GM18508 (cell line): ENCODE results near the gene NFE2L3.
A peak's percentile ranks its signal among the peaks of the same experiment; 100 is the strongest.

ENCODE experiments used
- ATAC-seq: cut with Tn5 transposase; IDR thresholded peaks from one replicate; pipeline ENCODE4 v1.9.1; 2021; ENCODE audit warnings: moderate number of reproducible peaks; ENCODE audit not compliant: insufficient read depth, unreplicated experiment

The NFE2L3 gene

GRCh38 chr7:26197153-26198115 is 45.4 kb downstream of the NFE2L3 start:
- no peak for ATAC-seq

DNA sequence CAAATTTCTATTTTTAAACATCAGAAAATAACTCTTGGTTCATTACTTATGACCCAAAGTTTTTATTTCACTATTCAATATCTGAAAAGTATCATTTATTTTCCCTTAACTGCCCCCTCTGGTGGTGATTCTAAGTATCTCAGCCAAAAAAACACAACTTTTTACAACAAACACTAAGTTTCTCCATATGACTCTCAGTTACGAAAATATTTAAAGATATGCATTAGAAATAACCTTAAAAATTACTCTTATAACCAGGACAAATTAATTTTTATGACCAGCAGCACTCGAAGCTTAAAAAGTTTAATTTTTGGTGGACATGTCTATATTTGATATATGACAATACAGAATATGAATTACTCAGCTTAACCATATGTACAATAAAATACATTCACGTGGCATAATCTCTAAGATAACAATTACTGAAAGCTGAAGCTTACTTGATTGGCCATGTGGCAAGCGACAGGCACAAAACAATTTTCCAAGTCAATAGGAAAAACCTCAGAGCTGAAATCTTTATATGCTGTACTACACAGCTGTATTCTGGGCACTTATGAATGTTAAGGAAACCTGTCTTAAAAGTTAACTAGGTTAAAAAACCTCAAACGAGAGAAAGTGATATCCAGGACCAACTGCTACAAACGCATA is 46.3 kb downstream of the NFE2L3 start:
- ATAC-seq = no peak

DNA sequence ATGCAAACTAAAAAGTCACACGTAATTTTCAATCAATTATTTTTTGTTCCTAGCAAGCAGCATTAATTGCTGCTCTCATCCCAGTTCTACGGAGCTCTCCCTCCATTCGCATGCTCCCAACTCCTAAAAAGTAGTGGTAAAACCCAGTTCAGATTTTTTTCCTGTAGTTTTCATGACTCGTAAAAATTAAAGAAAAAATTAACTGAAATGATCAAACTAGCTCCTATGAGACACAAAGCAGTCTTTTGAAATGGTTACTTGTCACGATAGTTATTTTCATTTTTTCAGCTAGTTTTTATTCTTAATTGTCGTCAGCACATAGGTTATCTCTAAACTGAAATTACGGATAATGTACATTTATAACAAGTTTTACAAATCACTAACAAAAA is 46.8 kb downstream of the NFE2L3 start:
- ATAC-seq = no peak

DNA sequence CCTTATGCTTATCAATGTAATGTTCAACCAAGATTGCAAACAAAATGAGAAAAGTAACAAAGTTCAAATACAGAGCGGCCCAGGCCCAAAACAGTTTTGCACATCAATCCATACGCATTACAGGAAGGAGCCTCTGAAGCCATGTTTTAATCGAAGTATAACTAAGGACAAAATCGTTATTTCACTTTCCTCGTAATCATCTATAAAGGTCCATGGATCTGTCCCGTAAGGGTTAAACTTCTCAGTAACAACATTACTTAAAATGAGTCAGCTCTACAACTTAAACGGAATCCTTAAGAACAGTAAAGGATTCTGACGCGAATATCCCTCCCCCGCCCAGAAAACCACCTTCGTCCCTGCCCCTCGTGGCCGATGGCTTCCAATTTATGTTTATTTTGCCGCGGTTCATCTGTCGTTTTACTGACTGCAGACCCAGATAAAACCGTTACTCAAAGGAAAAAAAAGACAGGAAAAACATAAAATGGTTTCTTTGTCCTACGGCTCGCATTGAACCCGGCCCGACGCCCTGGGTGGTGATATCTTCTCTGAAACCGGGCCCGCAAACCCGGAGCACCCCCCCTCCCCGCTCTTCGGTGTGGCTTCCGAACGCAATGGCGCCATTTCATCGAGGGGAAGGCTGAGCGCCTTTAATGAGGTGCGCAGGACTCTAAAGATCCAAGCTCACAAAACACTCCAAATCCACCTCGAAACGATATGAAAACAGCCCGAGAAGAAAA is 47.5 kb downstream of the NFE2L3 start:
- no peak for ATAC-seq

- peak; percentile 1 for ATAC-seq
Observed at GRCh38 chr7:26200038-26200443, 48.0 kb downstream of the NFE2L3 start.

DNA sequence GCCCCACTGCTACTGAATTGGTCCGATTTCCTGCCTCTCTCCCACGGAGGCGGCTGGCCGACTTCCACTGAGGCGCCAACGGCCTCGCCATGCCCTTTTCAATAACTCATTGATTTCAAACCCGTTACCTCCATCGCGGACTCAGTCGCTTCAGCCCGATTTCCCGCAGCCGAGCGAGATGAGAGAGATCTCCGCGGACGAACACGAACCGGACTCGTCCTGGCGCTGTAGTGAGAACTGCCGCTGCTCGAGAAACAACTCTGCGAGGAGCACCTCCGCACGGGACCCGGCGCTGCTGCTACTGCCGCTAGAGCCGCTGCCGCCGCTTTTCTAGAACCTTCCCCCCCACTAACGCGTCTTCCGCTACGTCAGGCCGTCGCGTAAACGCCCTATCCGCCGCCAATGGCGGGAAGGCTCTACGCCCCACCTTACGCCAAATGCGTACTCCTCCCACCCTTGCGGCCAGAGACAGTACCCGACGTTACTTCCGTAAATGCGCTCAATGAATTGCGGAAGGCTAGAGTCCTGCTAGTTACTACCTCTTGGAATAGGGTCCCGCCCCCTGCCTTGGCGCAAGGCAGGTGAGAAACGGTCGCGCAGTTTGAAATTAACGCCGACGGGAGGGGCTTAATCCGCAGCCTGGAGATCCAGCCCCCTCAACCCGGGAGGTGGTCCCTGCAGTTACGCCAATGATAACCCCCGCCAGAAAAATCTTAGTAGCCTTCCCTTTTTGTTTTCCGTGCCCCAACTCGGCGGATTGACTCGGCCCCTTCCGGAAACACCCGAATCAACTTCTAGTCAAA is 48.6 kb downstream of the NFE2L3 start, which contains the start of gene HNRNPA2B1:
TSS of gene HNRNPA2B1 (minus strand) at position 303 of the 803 bp plus-strand sequence. CDS start at position 134, 169 bp downstream.
- peak; percentile 49 for ATAC-seq

GRCh38 chr7:26201247-26202018 is 49.4 kb downstream of the NFE2L3 start, which contains the start of gene CBX3:
Gene CBX3 (plus strand): TSS chr7:26201745. CDS start chr7:26202999, 1,254 bp downstream.
- peak; percentile 26 for ATAC-seq

DNA sequence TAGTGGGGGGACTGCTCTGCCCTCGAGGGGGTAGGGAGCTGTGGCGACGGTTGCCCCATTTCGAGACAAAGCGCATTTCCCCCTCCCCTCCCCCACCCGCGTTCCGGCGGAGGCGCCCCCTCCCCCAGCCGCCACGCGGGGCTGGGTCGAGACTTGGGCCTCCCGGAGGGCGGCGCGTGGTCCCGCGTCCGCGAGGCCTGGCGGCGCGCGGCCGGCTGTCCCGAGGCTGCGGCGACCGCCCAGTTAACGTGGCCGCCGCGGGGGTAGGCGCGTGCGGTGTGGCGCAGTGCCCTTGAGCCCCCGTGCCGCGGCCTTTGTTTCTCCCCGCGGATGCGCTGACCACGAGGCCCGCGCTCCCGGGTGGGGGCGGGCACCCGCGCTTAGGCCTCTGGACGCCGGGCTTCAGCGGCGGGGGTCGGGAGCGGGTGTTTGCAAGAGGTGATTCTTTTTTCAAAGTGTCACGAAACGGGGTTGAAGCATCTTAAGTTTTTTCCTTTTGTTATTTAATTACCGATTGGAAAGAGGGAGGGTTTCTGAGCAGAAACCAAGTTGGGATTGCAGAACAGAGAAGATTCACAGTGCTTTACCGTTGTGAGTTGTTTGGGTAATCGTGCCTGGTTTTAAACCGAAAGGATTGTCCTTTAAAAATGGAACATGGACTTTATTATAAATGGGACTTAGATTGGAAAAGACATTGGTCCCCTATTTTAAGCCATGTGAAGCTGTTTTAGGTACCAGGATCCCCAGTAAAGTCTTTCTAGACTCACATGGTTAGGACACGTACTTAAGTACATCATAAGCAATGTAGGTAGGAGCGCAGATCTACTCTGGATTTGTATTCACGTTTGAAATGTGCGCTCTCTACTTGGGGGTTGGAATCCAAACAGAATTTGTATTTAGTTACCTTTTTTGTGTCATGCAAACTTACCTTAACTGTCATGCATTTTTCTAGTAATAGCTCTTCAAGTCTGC is 50.3 kb downstream of the NFE2L3 start:
- no peak for ATAC-seq

- no peak for ATAC-seq
Observed at GRCh38 chr7:26203016-26203415, 51.0 kb downstream of the NFE2L3 start.

DNA sequence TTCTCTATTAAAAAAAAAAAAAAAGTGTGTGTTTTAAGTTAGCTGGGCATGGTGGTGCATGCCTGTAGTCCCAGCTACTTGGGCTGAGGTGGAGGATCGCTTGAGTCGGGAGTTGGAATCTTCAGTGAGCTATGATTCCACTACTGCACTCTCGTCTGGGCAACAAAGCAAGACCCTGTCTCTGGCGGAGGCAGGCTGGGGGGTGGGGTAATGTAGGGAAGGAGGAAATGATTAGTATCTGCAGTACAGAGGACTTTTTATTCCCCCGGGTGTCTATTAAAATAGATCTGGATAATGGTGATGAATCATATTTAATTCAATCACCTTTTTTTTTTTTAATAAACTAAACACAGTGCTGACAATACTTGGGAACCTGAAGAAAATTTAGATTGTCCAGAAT is 56.0 kb downstream of the NFE2L3 start:
- no peak for ATAC-seq

DNA sequence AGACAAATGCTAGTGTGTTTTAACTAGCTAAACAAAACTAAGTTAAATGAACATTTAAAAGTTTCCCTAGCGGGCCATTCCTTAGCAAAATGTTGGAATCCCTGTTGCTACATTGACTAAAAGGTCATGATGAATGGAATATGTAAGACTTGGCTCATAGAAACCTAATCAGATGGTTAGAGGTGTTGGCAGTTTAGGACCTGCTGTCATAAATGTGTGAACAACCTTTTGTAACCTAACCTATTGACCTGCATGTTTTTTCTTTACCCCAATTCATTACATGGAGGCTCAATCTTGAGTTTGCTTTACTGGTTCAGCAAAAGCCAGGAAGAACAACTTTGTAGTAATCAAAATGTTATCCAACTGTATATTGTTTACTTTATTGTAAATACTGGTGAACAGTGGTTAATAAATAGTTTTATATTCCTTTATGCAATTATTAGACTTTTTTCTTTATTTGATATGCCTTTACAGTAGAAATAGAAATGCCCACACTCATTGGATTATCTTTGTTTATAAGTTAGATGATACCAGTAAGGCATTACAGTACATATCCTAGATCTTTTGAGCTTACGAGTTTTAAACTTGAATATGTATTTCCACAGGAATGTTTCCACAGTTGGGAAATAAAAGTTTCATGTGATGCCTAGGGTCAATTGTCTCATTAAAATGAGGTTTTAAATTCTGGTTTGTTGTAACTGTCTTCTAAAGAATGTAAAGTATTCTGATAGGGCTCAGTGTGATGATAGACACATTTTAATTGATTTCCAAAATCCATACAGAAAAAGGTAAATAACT is 61.1 kb downstream of the NFE2L3 start:
- ATAC-seq = no peak

DNA sequence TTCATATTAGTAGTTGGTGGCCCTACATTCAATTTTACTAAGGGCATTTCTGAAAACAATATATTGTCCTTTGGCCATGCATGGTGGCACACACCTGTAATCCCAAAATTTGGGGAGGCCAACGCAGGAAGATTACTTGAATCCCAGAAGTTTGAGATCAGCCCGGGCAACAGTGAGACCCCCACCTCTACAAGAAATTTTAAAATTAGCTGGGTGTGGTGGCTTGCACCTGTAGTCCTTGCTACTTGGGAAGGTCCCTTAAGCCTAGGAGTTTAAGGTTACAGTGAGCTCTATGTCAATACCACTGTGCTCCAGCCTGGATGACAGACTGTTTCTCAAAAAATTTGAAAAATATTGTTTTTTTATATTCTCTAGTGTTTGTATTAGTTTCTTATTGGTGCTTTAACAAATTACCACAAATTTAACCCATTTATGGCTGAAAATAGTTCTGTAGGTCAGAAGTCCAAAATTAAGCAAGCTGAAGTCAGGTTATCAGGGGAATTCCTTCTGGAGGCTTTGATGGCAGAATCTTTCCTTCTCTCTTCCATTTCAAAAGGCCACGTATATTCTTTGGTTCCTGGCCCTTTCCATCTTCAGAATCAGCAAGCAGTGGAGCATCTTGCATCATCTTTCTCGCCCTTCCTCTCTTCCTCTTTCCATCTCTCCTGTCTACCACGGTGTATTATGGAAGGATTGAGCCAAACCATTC is 62.0 kb downstream of the NFE2L3 start:
- ATAC-seq = no peak

GRCh38 chr7:26216049-26216448 is 64.1 kb downstream of the NFE2L3 start:
- ATAC-seq = no peak

GRCh38 chr7:26224359-26224758 is 72.4 kb downstream of the NFE2L3 start:
- ATAC-seq = no peak

- ATAC-seq = no peak
Observed at GRCh38 chr7:26227987-26228386, 76.0 kb downstream of the NFE2L3 start.

GRCh38 chr7:26233902-26234511 is 82.0 kb downstream of the NFE2L3 start:
- ATAC-seq = no peak
